GM06990 (cell line): ENCODE results near the gene CARS1.

Source experiments
- DNase-seq: peaks from one replicate; pipeline ENCODE4 v3.0.0-alpha.2; 2011; ENCODE audit not compliant: insufficient read length; ENCODE audit errors: extremely low read depth
- H3K27me3 ChIP-seq: replicated peaks from 2 replicates; pipeline ENCODE4 v1.6.0; 2011; ENCODE audit warnings: low read length; ENCODE audit not compliant: control insufficient read depth, insufficient read depth
- H3K36me3 ChIP-seq: 2 replicates; pipeline ENCODE4 v1.5.1; 2011; ENCODE audit warnings: low read length; ENCODE audit not compliant: control insufficient read depth, insufficient read depth
- H3K4me3 ChIP-seq: replicated peaks from 2 replicates; pipeline ENCODE4 v1.5.1; 2011; ENCODE audit warnings: low read depth, mild to moderate bottlenecking, control low read depth, low read length
- TF ChIP-seq, protein P1 (sequence below): IDR thresholded peaks from 2 replicates; pipeline ENCODE4 v1.5.1; 2011; ENCODE audit warnings: low read length, control low read depth, mild to moderate bottlenecking, inconsistent platforms; ENCODE audit not compliant: insufficient read depth, poor library complexity, severe bottlenecking

Gene CARS1

DNA sequence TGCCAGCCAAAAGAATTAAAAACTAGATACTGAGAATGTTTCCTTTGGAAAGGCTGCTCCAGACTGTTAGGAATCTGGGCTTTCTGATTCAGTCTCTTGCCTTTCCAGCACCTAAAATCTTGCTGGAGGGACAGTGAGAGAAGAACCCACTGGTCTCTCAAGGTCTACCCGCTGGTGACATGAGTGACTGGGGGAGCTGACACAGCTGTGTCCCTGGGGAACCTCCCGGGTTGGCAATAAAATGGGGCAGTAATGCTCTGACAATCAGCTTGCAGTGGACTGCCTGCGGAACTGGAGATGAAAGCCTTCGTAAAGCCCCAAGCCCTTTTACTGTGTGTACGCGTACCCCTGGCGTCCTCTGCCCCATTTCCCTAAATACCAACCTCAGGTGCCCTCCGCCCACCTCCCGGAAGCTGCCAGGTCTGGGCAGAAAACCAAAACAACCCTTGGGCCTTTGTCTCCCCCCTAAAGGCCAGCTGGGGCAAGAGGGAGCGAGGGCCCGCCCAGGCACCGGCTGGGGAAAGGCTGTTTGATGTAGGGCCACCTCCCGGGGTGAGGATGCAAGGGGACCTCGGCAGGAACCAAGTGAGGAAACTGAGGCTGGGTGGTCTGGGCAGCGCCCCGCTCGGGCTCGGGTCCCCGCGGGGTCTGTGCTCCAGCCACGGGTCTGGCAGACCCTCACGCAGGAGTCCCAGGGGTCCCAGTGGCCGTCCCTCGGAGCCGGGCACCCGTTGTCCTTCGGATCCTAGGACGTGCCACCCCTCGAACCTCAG, 741 bp downstream of the CARS1 start:
- TF ChIP-seq, protein P1, sequence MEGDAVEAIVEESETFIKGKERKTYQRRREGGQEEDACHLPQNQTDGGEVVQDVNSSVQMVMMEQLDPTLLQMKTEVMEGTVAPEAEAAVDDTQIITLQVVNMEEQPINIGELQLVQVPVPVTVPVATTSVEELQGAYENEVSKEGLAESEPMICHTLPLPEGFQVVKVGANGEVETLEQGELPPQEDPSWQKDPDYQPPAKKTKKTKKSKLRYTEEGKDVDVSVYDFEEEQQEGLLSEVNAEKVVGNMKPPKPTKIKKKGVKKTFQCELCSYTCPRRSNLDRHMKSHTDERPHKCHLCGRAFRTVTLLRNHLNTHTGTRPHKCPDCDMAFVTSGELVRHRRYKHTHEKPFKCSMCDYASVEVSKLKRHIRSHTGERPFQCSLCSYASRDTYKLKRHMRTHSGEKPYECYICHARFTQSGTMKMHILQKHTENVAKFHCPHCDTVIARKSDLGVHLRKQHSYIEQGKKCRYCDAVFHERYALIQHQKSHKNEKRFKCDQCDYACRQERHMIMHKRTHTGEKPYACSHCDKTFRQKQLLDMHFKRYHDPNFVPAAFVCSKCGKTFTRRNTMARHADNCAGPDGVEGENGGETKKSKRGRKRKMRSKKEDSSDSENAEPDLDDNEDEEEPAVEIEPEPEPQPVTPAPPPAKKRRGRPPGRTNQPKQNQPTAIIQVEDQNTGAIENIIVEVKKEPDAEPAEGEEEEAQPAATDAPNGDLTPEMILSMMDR = no peak
- H3K36me3 ChIP-seq = peaks cover 4% of the 10 kb centered on the region
- no peaks in the 10 kb centered on the region for H3K27me3 ChIP-seq
- no peak for DNase-seq
- peak overlapping the region; percentile 96 for H3K4me3 ChIP-seq

DNA sequence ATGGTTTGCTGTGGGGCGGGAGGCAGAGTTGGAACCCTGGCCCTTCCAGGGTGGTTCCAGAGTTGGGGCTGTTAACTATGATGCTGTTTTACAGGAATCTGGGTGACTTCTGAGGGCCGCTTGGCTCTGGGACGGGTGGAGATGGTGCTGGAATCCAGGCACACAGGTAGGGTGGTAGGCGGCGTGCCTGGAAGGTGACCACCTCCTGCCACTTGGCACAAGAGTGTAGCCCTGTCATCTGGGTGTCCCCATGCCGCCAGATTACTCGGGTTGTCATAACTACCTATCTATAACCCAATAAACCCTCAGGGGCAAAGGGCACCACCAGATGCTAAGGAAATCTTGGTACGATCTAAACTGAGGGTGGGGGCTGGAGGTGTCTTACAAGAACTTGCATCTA, 1.3 kb downstream of the CARS1 start:
- Histone ChIP-seq H3K27me3 (no peaks in the 10 kb centered on the region), H3K4me3 (peak overlapping the region; percentile 96), H3K36me3 (peaks cover 4% of the 10 kb centered on the region)
- no peak for DNase-seq
- TF ChIP-seq, protein P1 = no peak

DNA sequence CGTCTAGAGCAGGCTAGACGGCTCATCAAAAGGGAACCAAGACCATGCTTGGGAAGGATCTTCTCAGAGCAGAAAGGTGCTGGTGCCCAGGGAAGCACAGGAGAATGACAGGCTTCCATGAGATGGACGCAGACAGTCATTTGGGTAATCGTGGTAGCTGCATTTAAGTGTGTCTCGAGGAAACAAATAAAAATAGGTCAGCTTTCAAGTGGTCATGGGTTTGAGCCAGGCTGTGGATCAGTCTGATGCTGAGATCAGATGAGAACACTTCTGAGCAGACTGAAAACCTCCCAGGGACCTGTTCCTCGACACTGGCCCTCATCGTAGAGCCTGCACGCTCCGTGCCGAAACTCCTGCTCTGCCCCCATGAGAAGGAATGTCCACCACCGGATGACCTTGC, 4.7 kb downstream of the CARS1 start:
- H3K36me3 ChIP-seq = peaks cover 6% of the 10 kb centered on the region
- no peak for DNase-seq
- TF ChIP-seq, protein P1 = no peak
- H3K27me3 ChIP-seq = no peaks in the 10 kb centered on the region
- H3K4me3 ChIP-seq = no peak overlapping the region

GRCh38 chr11:3052109-3052479, 5.1 kb downstream of the CARS1 start:
- Histone ChIP-seq H3K36me3 (peaks cover 10% of the 10 kb centered on the region), H3K27me3 (no peaks in the 10 kb centered on the region), H3K4me3 (peak overlapping the region; percentile 5; the same call in 1 of the 2 replicates)
- DNase-seq = no peak
- TF ChIP-seq, protein P1 = no peak

GRCh38 chr11:3051196-3052108, 5.8 kb downstream of the CARS1 start:
- DNase-seq = no peak
- H3K27me3 ChIP-seq = no peaks in the 10 kb centered on the region
- peak overlapping the region; percentile 5 for H3K4me3 ChIP-seq
- TF ChIP-seq, protein P1 = no peak
- H3K36me3 ChIP-seq = peaks cover 10% of the 10 kb centered on the region
